Endometrial microvascular endothelial cells (primary cell): ENCODE data around the gene VTN. TPM values are rescaled to one million over a fixed set of nuclear protein-coding genes. Genes with fewer than 3 reads are reported as not detected.

Experiments
- in situ Hi-C: cut with HindIII; loops from 2 replicates; pipeline ENCODE4 v1.10.0; 2017; ENCODE audit warnings: low sequenced_read_pairs, low pct_unique_long_range_greater_than_20kb; ENCODE audit errors: inconsistent ontology term
- total RNA-seq: library from RNA; depleted of rRNA; stranded (reverse); fragments of >200 nt; gene quantifications from one replicate; pipeline ENCODE4 v1.2.3, GENCODE V29; 2015; ENCODE audit errors: inconsistent ontology term

VTN gene
- total RNA-seq, 1 donor from 2014 or later = not detected

DNA sequence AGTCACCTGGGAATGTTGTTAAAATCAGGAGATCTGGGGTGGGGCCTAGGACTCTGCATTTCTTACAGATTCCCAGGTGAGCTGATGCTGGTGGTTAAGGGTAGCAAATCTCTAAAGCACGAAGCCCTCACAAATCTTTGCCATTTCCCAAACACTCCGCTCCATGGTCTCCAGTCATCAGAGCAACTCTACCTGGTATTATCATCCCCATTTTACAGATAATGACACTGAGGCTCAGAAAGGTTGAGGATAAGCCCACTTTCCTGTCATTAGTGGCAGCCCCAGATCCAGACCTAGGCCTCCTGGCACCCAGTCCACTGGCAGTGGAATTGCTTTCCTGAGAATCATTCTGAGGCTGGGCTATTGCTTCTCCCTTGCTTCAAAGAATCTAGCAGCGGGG lies 27.2 kb upstream of the VTN start:
- in situ Hi-C loops = no loop called here

DNA sequence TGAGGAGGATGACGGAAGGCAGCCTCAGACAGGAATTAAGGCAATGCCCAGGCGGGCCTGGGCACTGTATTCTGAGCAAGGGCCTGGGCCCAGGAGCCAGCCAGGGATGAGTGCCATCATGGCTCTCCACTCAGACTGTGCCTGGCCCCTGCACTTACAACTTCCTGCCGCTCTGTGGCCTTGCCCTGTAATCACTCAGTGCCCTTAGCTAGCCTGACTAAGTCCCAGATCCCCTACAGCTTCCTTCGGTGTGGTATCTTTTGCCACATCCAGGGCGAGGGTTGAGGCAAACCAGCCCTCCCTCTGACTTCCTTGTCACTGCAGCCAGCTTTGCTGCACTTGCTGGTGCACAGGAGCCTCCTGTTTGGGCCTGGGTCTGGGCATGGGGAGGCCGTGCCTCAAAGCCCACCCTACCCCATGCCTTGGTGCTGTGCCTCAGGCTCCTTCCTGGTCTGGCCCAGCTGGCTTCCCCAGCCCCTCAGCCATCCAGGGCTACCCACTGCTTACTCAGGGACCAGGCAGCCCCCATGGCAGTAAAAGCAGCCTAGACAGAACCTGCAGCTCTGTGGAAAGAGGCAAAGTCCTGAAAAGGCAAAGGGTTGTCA lies 26.6 kb upstream of the VTN start:
- in situ Hi-C loops = no loop called here

DNA sequence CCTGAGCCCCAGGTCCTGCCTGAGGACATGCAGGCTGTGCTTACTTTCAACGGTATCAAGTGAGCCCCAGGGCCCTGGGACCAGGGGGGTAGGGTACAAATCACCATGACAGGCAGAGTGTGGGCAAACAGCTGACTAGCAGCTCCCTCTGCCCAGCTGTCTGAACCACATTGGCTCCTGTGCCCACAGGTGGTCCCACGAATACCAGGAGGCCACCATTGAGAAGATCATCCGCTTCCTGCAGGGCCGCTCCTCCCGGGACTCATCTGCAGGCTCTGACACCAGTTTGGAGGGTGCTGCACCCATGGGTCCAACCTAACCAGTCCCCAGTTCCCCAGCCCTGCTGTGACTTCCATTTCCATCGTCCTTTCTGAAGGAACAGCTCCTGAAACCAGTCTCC lies 25.9 kb upstream of the VTN start:
- in situ Hi-C loops = no loop called here

DNA sequence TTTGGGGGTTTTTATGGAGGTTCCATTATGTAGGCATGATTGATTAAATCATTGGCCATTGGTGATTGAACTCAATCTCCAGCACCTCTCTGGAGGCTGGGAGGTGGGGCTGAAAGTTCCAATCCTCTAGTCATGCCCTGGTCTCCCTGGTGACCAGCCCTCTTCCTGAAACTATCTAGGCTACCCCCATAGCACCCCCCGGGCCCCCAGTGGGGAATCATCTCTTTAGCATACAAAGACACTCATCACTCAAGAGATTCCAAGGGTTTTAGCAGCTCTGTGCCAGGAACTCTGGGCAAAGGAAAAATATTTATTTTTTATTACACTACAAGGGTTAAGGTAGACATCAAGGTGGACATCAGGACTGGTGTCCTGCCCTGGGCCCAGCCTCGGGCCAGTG lies 25.3 kb upstream of the VTN start:
- in situ Hi-C loops = no loop called here

DNA sequence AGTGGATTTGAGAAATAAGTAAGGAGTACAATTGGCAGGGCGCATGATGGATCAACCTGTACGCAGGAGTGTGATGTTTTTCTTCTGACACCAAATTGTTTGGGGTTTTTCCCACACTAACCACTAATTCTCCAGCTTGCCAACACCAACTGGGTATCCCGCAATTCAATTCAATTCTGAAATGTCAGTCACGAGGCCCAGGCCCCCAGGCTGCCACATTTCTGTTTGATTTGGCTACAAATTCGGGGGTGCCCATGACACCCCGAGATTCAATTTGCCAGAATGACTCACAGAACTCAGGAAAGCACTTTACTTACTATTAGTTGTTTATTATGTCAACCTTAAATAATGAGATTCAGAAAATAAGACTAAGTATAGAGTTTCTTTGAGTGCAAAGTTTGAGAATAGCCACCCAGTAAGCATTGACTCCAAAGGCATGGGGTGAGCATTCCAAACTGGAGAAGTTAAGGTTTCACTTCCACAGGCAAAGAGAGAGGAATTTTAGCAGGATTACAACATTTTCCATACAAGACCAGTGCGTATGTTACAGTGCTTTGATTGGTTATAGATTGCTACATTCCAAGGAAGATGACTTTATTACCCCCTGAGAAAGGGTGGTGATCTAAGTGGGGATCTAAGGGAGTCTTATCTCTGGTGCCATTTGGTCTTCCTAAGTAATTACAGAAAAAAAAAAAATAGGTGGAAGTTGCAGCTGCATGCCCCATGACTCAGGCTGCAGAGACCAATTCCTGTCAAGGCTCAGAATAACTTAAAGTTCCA lies 24.4 kb upstream of the VTN start:
- in situ Hi-C loops = no loop called here

DNA sequence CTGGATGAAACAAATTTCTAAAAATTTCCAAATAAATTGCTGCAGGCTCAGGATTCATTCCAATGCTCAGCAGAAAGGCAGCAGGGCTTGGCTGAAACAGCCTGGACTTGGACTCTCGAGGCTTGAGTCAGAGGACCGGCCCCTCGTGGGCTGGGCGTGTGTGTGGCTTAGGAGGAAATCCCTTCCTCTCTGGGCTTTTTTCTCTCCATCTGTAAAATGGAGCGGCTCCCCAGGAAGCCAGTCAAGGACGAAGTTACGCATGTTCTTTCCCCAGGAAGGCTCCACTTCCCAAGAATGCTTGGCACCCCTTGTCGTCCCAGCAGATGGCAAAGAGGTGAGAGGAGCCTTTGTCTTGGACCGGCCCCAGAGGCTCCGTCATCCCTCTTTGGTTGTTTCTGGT lies 22.4 kb upstream of the VTN start:
- in situ Hi-C loops = no loop called here

DNA sequence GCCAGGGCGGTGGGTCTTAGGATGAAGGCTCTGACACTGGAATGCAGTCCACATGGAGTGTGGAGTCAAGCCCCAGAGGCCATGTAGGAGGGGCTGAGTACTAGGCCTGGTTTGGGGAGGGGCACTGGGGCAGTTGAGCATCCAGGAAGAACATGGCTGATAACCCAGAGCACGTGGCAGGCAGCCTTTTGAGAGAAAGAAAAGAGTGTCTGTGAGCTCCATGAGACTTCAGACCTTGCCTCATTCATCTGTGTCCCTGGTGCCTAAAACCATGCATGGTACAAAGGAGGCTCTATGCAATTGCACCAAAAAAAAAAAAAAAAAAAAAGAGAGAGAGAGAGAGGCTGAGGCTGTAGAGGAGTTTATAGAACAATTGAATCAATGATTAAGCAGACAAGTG lies 21.3 kb upstream of the VTN start:
- in situ Hi-C loops = no loop called here

DNA sequence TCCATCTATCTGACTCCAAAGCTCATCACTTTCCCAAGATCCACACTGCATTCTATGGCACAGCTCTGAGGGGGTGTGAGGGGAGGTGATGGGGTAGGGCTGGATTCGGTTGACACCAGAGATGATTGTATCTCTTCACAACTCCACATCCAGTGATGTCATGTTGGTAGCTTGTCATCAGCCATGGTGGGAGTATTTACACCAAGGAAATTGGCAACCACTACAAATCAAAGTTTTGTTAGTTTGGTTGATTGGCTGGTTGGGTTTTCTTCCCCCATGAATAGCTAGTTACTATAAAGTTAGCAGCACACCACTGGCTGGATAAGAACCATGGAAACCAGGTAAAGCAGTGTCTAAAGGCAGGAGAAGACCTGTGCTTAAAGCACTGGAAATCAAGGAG lies 20.9 kb upstream of the VTN start:
- in situ Hi-C loops = no loop called here

DNA sequence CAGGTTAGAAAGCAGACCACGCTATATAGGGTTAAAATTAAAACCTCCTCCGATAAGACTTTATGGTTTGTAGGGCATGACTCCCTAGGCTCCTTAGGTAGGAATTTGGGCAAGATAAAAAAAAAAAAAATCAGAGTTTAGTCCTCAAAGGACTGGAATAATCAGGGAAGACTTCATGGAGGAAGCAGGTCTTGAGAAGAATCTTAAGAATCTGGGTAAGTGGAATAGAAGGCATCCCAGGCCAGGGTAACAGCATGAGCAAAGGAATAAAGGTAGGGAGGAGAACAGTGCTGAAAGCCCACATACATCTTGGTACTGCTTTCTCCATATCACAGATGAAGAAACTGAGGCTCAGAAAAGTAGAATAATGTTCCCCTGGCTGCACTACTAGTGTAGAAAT lies 20.5 kb upstream of the VTN start:
- in situ Hi-C loops = no loop called here

DNA sequence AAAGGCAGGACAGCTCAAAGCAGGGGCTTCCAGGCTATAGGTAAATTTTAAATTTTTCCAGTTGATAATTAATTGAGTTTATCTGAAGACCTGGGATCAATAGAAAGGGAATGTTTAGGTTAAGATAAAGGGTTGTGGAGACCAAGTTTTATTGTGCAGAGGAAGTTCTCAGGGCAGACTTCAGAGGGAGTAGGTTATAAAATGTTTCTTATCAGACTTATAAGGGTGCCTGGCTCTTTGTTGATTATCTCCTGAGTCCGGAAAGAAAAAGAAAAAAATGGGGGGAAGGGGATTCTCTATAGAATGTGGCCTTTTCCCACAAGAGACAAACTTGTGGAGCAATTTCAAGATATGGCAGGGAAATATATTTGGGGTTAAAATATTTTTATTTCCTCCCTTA lies 20.0 kb upstream of the VTN start:
- in situ Hi-C loops = no loop called here

DNA sequence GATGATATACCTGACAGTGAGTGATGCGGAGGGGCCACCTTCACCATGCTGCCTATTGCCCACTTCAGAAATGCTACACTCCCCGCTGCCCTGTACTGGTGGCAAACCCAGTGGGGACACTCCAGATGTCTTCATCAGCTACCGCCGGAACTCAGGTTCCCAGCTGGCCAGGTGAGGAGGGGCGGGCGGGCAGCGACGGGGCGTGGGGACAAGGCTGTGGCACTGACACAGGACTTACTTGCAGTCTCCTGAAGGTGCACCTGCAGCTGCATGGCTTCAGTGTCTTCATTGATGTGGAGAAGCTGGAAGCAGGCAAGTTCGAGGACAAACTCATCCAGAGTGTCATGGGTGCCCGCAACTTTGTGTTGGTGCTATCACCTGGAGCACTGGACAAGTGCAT lies 18.0 kb upstream of the VTN start:
- in situ Hi-C loops = no loop called here

DNA sequence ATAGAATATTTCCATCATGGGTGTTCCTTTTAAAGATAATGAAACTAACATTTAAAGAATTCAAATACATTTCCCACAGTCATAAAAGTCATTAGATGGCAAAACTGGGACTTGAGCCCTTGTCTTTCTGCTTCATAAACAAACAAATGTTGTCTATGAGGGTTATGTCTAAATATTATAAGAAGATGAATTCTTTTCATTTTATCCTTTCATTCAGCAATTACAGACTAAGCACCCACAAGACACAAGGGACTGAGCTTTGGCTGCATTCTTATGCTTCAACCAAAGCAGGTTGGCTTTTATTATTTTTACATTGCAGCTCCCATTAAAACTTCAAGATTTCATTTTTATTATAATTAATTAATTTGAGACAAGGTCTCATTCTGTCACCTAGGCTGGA lies 16.3 kb upstream of the VTN start:
- in situ Hi-C loops = no loop called here

DNA sequence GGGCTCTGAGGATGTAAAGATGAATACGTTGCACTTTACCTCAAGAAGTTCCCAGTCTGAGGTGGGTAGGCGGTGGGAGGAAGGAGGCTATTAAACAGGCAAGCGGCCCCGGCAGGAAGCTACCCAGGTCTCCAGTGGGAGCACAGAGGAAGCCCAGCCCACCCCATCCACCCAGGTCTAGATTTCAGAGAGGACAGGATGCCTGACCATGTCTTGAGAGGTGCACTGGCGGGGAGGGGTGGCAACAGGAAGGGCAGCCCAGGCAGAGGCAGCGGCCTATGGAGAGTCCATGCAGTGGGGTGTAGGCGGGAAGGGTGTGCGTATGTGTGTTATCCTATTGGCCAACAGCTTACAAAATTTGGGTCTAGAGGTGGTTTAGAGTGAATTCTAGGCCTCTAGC lies 15.3 kb upstream of the VTN start:
- in situ Hi-C loops = no loop called here

DNA sequence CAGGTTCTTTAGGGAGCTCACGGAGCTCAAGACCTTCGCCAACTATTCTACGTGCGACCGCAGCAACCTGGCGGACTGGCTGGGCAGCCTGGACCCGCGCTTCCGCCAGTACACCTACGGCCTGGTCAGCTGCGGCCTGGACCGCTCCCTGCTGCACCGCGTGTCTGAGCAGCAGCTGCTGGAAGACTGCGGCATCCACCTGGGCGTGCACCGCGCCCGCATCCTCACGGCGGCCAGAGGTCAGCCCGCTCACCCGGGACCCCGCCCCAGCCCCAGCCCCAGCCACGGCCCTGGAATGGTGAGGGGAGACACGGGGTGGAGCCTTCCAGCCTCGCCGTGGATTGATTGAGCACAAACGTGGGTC lies 14.9 kb upstream of the VTN start:
- in situ Hi-C loops = no loop called here

DNA sequence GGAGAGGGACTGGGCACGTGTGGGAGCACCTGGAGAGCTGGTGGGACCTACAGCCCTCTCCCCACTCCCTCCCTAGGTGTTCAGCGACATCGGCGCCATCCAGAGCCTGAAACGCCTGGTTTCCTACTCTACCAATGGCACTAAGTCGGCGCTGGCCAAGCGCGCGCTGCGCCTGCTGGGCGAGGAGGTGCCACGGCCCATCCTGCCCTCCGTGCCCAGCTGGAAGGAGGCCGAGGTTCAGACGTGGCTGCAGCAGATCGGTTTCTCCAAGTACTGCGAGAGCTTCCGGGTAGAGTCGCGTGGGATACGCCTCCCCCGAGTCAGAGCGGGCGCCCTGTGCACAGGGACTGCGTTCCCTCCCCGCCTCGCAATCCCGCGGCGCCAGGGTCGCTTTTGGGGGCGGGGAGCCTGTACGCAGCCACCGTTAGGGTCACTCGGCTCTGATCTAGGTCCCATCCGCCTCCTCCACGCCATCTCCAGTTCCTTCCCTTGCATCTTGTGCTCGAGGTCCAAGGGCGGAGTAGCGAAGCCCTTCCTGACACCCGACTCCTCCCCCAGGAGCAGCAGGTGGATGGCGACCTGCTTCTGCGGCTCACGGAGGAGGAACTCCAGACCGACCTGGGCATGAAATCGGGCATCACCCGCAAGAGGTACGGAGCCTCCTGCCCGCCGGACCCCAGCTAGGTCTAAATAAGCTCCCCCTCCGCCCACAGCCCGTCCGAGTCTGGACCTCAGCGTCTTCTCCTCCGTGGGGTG lies 14.4 kb upstream of the VTN start:
- in situ Hi-C loops = no loop called here

DNA sequence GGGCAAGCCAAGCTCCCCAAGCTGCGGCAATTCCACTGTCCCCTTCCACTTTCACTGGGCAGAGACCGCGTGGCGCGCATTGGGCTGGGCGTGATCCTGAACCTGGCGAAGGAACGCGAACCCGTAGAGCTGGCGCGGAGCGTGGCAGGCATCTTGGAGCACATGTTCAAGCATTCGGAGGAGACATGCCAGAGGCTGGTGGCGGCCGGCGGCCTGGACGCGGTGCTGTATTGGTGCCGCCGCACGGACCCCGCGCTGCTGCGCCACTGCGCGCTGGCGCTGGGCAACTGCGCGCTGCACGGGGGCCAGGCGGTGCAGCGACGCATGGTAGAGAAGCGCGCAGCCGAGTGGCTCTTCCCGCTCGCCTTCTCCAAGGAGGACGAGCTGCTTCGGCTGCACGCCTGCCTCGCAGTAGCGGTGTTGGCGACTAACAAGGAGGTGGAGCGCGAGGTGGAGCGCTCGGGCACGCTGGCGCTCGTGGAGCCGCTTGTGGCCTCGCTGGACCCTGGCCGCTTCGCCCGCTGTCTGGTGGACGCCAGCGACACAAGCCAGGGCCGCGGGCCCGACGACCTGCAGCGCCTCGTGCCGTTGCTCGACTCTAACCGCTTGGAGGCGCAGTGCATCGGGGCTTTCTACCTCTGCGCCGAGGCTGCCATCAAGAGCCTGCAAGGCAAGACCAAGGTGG lies 11.2 kb upstream of the VTN start:
- in situ Hi-C loops = no loop called here

DNA sequence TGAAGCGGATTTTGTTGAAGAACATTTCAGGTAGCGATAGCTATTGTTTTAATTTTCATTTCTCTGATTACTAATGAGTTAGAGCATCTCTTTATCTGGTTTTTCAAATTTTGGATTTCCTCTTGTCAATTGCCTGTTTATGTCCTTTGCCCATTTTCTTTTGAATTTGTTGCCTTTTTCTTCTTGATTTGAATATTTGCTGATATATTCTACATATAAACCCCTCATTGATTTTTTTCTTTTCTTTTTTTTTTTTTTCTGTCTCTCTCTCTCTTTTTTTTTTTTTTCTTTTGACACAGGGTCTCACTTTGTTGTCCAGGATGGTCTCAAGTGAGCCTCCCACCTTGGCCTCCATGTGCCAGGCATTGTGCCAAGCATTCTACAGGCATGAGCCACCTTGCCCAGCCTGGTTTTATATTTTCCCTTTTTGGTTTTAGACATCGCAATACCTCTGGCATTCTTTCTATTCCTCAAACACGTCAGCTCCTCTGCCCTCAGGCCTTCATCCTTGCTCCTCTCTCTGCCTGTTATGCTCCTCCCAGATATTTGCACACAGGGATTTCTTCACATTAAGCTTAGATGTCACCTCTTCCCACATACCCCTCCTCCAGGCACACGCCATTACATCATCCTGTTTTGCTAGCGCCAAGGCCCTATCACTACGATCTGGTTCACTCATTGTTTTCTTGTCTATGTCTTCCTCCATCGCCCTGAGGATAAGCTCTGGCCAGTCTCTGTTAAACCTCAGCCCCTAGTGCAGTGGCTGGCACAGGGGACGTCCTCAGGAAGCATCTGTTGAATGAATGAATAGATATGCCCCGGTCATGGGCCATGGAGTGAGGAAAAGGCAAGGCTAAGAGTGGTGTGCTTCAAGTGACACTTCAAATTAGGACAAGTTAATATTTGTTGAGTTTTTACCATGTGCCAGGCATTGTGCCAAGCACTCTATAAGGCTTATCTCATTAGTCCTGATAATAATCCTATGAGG lies 10.0 kb upstream of the VTN start:
- in situ Hi-C loops = no loop called here

DNA sequence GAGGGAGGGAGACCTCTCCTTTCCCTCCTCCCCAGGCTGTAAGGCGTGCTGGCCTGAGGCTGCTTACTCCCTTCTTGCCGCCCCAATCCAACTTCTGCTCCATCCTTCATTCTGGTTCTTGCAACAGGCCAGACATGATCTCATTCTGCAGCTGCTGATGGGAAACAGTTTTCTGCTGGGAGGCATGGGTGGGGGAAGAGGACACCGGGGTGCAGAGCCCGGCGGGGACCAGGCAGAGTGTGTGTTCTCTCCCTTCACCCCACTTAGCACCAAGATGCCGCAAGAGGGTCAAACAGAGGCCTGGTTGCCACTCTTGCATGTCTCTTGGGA lies 2.8 kb upstream of the VTN start:
- in situ Hi-C loops = no loop called here
